ENCODE data around the gene KNG1. TPM values are rescaled to one million over a fixed set of nuclear protein-coding genes. Genes with fewer than 3 reads are reported as not detected.

The KNG1 gene
- total and polyA plus RNA-seq, 2 of the 8 experiments (the other 6 are each of a cell fraction or from before 2014, with no cell fraction given), result 0.05 TPM; not detected in 1

DNA sequence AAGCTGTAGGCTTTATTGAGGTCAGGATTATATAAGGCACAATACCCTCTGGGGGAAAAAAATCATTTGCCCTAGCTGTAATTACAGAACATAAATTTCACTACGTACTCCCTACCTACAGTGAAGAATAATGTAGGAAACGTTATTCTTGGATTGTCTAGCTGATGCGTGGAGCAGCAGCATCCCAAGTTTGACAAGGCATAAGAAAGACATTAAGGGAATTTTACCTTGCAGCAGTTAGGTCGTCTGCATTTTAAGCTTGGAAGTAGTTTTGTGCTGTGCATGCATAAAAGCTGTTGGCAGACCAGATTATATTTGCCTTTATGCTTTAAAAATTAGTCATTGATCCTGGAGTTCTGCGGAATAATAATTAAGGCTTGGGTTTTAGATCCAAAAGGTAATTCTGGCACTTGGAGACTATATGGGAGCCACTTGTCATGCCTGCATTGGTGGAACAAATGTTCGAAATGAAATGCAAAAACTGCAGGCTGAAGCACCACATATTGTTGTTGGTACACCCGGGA, 68.4 kb downstream of the KNG1 start (continued):
- TF ChIP-seq CHD7 (IDR thresholded peaks at IDR 0.05; ENCODE audit: insufficient replicate concordance, low read length) (peak; percentile 44), KDM4A (IDR thresholded peaks at IDR 0.05; ENCODE audit: low read depth, low read length, severe bottlenecking) (no peak), SIRT6 (IDR thresholded peaks at IDR 0.05; ENCODE audit: low read length) (no peak)

Data from H1 (cell line).